DND-41 (cell line): ENCODE measurements around the gene PRMT2.
A peak's percentile ranks its signal among the peaks of the same experiment; 100 is the strongest.

Source experiments
- ATAC-seq: fragments of 200-7000 bp; cut with Tn5 transposase; 3 replicates; pipeline ENCODE4 v1.9.1; 2021; ENCODE audit warnings: low read depth; ENCODE audit not compliant: insufficient read depth
- DNase-seq: peaks from one replicate; pipeline ENCODE4 v3.0.0-alpha.2; 2020
- H2AFZ ChIP-seq: 2 replicates; pipeline ENCODE4 v1.6.0; 2012; ENCODE audit warnings: low read depth, low read length
- H3K27ac ChIP-seq: 2 replicates; pipeline ENCODE4 v1.5.1; 2012; ENCODE audit warnings: low read length, inconsistent platforms
- H3K27me3 ChIP-seq: fragments of 200-600 bp; sonication (generic); 2 replicates; pipeline ENCODE4 v1.6.0; 2012; ENCODE audit warnings: low read length, mild to moderate bottlenecking, inconsistent platforms; ENCODE audit not compliant: insufficient read depth, poor library complexity
- H3K36me3 ChIP-seq: 2 replicates; pipeline ENCODE4 v1.5.1; 2012; ENCODE audit warnings: low read length, inconsistent platforms; ENCODE audit not compliant: insufficient read depth
- H3K4me1 ChIP-seq: 2 replicates; pipeline ENCODE4 v1.5.1; 2012; ENCODE audit warnings: mild to moderate bottlenecking, low read length; ENCODE audit not compliant: insufficient read depth
- H3K4me2 ChIP-seq: 2 replicates; pipeline ENCODE4 v1.6.0; 2012; ENCODE audit warnings: mild to moderate bottlenecking, moderate library complexity, low read length, inconsistent platforms; ENCODE audit not compliant: insufficient read depth
- H3K4me3 ChIP-seq, 2 experiments: fragments of 200-600 bp in 1 of 2; shearing (Covaris generic) in 1 of 2; 2 replicates each; pipeline ENCODE4 v1.5.1; 2012 to 2016; ENCODE audit warnings: inconsistent platforms in 2 of 2, low read length in 2 of 2, mild to moderate bottlenecking in 2 of 2, low read depth in 1 of 2, moderate library complexity in 1 of 2
- H3K79me2 ChIP-seq: 2 replicates; pipeline ENCODE4 v1.6.0; 2012; ENCODE audit warnings: low read length, inconsistent platforms; ENCODE audit not compliant: insufficient read depth
- H3K9ac ChIP-seq: 2 replicates; pipeline ENCODE4 v1.6.0; 2012; ENCODE audit warnings: low read depth, mild to moderate bottlenecking, inconsistent platforms, low read length, moderate library complexity
- H3K9me3 ChIP-seq: 2 replicates; pipeline ENCODE4 v1.5.1; 2012; ENCODE audit warnings: low read length, moderate library complexity, mild to moderate bottlenecking, inconsistent platforms; ENCODE audit not compliant: insufficient read depth, severe bottlenecking
- H4K20me1 ChIP-seq: 2 replicates; pipeline ENCODE4 v1.6.0; 2012; ENCODE audit warnings: low read length; ENCODE audit not compliant: insufficient read depth
- EZH2 ChIP-seq: IDR thresholded peaks from 3 replicates; pipeline ENCODE4 v1.6.1; 2012; ENCODE audit warnings: borderline replicate concordance, low read depth, mild to moderate bottlenecking, moderate library complexity, low read length, inconsistent platforms; ENCODE audit not compliant: severe bottlenecking
- TF ChIP-seq, protein P1 (sequence below): IDR thresholded peaks from 2 replicates; pipeline ENCODE4 v1.5.1; 2012; ENCODE audit warnings: borderline replicate concordance, low read length, moderate library complexity, mild to moderate bottlenecking; ENCODE audit not compliant: poor library complexity, severe bottlenecking; ENCODE audit errors: extremely low read depth

The PRMT2 gene

GRCh38 chr21:46606427-46606813, 29.1 kb upstream of the PRMT2 start:
- Histone ChIP-seq H3K4me2 (no peak overlapping the region), H3K27ac (peak overlapping the region; percentile 44; the same call in 1 of the 2 replicates), H2AFZ (no peak overlapping the region), H3K27me3 (no peaks in the 10 kb centered on the region), H3K79me2 (no peaks in the 10 kb centered on the region), H3K4me3 (no peak overlapping the region), H3K4me1 (peaks cover 16% of the 10 kb centered on the region), H4K20me1 (no peaks in the 10 kb centered on the region), H3K9me3 (peaks cover 4% of the 10 kb centered on the region), H3K36me3 (no peaks in the 10 kb centered on the region), H3K9ac (no peak overlapping the region)
- ATAC-seq, result peak; percentile 27
- no peak for DNase-seq
- TF ChIP-seq EZH2, result no peak
- TF ChIP-seq, protein P1, sequence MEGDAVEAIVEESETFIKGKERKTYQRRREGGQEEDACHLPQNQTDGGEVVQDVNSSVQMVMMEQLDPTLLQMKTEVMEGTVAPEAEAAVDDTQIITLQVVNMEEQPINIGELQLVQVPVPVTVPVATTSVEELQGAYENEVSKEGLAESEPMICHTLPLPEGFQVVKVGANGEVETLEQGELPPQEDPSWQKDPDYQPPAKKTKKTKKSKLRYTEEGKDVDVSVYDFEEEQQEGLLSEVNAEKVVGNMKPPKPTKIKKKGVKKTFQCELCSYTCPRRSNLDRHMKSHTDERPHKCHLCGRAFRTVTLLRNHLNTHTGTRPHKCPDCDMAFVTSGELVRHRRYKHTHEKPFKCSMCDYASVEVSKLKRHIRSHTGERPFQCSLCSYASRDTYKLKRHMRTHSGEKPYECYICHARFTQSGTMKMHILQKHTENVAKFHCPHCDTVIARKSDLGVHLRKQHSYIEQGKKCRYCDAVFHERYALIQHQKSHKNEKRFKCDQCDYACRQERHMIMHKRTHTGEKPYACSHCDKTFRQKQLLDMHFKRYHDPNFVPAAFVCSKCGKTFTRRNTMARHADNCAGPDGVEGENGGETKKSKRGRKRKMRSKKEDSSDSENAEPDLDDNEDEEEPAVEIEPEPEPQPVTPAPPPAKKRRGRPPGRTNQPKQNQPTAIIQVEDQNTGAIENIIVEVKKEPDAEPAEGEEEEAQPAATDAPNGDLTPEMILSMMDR, result no peak

- ATAC-seq (no peak), DNase-seq (no peak)
- H4K20me1 ChIP-seq, result no peaks in the 10 kb centered on the region
- H3K27ac ChIP-seq, result no peak overlapping the region
- no peak overlapping the region for H2AFZ ChIP-seq
- H3K4me2 ChIP-seq, result no peak overlapping the region
- no peaks in the 10 kb centered on the region for H3K36me3 ChIP-seq
- TF ChIP-seq EZH2, result no peak
- TF ChIP-seq, protein P1, result no peak
- peaks cover 4% of the 10 kb centered on the region for H3K9me3 ChIP-seq
- no peak overlapping the region for H3K4me3 ChIP-seq
- no peak overlapping the region for H3K9ac ChIP-seq
- no peaks in the 10 kb centered on the region for H3K27me3 ChIP-seq
- H3K4me1 ChIP-seq, result peaks cover 16% of the 10 kb centered on the region
- no peaks in the 10 kb centered on the region for H3K79me2 ChIP-seq
Observed at GRCh38 chr21:46607636-46608035, 27.8 kb upstream of the PRMT2 start.

- Histone ChIP-seq H3K9me3 (peaks cover 4% of the 10 kb centered on the region), H3K4me2 (no peak overlapping the region), H3K4me1 (peaks cover 16% of the 10 kb centered on the region), H3K9ac (no peak overlapping the region), H3K36me3 (no peaks in the 10 kb centered on the region), H3K4me3 (no peak overlapping the region), H3K27me3 (no peaks in the 10 kb centered on the region), H3K27ac (no peak overlapping the region), H4K20me1 (no peaks in the 10 kb centered on the region), H2AFZ (no peak overlapping the region), H3K79me2 (no peaks in the 10 kb centered on the region)
- no peak for DNase-seq
- TF ChIP-seq EZH2, result no peak
- TF ChIP-seq, protein P1, result no peak
- ATAC-seq, result no peak
Observed at GRCh38 chr21:46608672-46609111, 26.8 kb upstream of the PRMT2 start.
